SK-N-MC (cell line): ENCODE results near the gene SBK2.

Experiments used
- DNase-seq: peaks from one replicate; pipeline ENCODE4 v3.0.0-alpha.2; 2011; ENCODE audit warnings: low read depth, low spot score
- H3K27ac ChIP-seq: fragments of 200-600 bp; sonication (generic); 2 replicates; pipeline ENCODE4 v1.5.1; 2016; ENCODE audit warnings: mixed run types
- H3K36me3 ChIP-seq: fragments of 200-600 bp; sonication (generic); 2 replicates; pipeline ENCODE4 v1.6.1; 2017; ENCODE audit warnings: antibody characterized with exemption, low read length, mixed read lengths; ENCODE audit not compliant: insufficient read depth
- H3K4me3 ChIP-seq: fragments of 200-600 bp; sonication (generic); 2 replicates; pipeline ENCODE4 v1.5.1; 2016
- H3K9ac ChIP-seq: fragments of 200-600 bp; sonication (generic); 2 replicates; pipeline ENCODE4 v1.8.0; 2017; ENCODE audit warnings: mixed run types, mixed read lengths; ENCODE audit not compliant: insufficient read length
- H3K9me3 ChIP-seq: fragments of 200-600 bp; sonication (generic); 2 replicates; pipeline ENCODE4 v1.6.1; 2017; ENCODE audit warnings: low read depth, mild to moderate bottlenecking, antibody characterized with exemption, low read length, moderate library complexity, mixed read lengths
- EZH2 ChIP-seq: fragments of 200-600 bp; sonication (generic); IDR thresholded peaks from one replicate; pipeline ENCODE4 v1.6.1; 2017; ENCODE audit warnings: antibody characterized with exemption
- FOXP2 ChIP-seq: optimal IDR thresholded peaks from 2 replicates; pipeline ENCODE3; 2011; ENCODE audit warnings: mild to moderate bottlenecking, moderate library complexity; ENCODE audit not compliant: insufficient read depth; ENCODE audit errors: extremely low read length, control extremely low read depth
- POLR2AphosphoS5 ChIP-seq: IDR thresholded peaks from 2 replicates; pipeline ENCODE4 v1.6.1; 2012; ENCODE audit warnings: mild to moderate bottlenecking, low read depth, low read length, borderline replicate concordance

SBK2 gene

GRCh38 chr19:55482156-55482961, 54.6 kb downstream of the SBK2 start:
- TF ChIP-seq EZH2 (no peak), FOXP2 (no peak), POLR2AphosphoS5 (no peak)
- DNase-seq: no peak
- no peak overlapping the region for H3K9ac ChIP-seq
- H3K9me3 ChIP-seq: no peaks in the 10 kb centered on the region
- H3K4me3 ChIP-seq: no peak overlapping the region
- no peaks in the 10 kb centered on the region for H3K36me3 ChIP-seq
- no peak overlapping the region for H3K27ac ChIP-seq

GRCh38 chr19:55481794-55482155, 55.2 kb downstream of the SBK2 start:
- Histone ChIP-seq H3K4me3 (no peak overlapping the region), H3K36me3 (no peaks in the 10 kb centered on the region), H3K27ac (no peak overlapping the region), H3K9ac (no peak overlapping the region), H3K9me3 (no peaks in the 10 kb centered on the region)
- no peak for TF ChIP-seq FOXP2
- TF ChIP-seq POLR2AphosphoS5: no peak
- DNase-seq: no peak

- Histone ChIP-seq H3K4me3 (no peak overlapping the region), H3K27ac (no peak overlapping the region), H3K36me3 (no peaks in the 10 kb centered on the region), H3K9me3 (no peaks in the 10 kb centered on the region), H3K9ac (no peak overlapping the region)
- TF ChIP-seq FOXP2 (no peak), EZH2 (no peak), POLR2AphosphoS5 (no peak)
- DNase-seq: no peak
These were observed 55.7 kb downstream of the SBK2 start for GRCh38 chr19:55481148-55481793.

- H3K36me3 ChIP-seq: no peaks in the 10 kb centered on the region
- TF ChIP-seq EZH2 (no peak), POLR2AphosphoS5 (no peak), FOXP2 (no peak)
These were observed 57.3 kb downstream of the SBK2 start for GRCh38 chr19:55479451-55480230.

GRCh38 chr19:55479045-55479444, 57.9 kb downstream of the SBK2 start:
- no peaks in the 10 kb centered on the region for H3K9me3 ChIP-seq
- no peak for DNase-seq
- TF ChIP-seq EZH2 (no peak), FOXP2 (no peak), POLR2AphosphoS5 (no peak)
- H3K27ac ChIP-seq: no peak overlapping the region
- H3K4me3 ChIP-seq: no peak overlapping the region
- H3K36me3 ChIP-seq: no peaks in the 10 kb centered on the region
- no peak overlapping the region for H3K9ac ChIP-seq

More at GRCh38 chr19:55479451-55480230, 57.3 kb downstream of the SBK2 start:
- Histone ChIP-seq H3K4me3 (no peak overlapping the region), H3K27ac (no peak overlapping the region), H3K9ac (no peak overlapping the region), H3K9me3 (no peaks in the 10 kb centered on the region)
- DNase-seq: no peak
